ENCODE data around the gene ALPK1.

- TF ChIP-seq CTCF (tag by site-specific recombination; IDR thresholded peaks at IDR 0.05) (no peak), ZNF704 (tag by site-specific recombination; IDR thresholded peaks at IDR 0.05) (no peak), SP7 (tag by site-specific recombination; IDR thresholded peaks at IDR 0.05) (no peak), ZNF530 (tag by site-specific recombination; IDR thresholded peaks at IDR 0.05; ENCODE audit: low read depth) (no peak), ZNF561 (tag by site-specific recombination; IDR thresholded peaks at IDR 0.05; ENCODE audit: borderline replicate concordance) (no peak), ZNF274 (IDR thresholded peaks at IDR 0.05; ENCODE audit: low read length) (no peak), ZNF274 (tag by site-specific recombination; IDR thresholded peaks at IDR 0.05; ENCODE audit: borderline replicate concordance) (no peak)
Observed at GRCh38 chr4:112352736-112353135, 55.6 kb downstream of the ALPK1 start.
